Smooth muscle cell (in vitro differentiated cells): ENCODE results near the gene PTN. TPM values are rescaled to one million over a fixed set of nuclear protein-coding genes. Genes with fewer than 3 reads are reported as not detected.

ENCODE experiments used
- DNase-seq: peaks from one replicate; lab custom pipeline; 2025; ENCODE audit not compliant: unreplicated experiment; lab: John Stamatoyannopoulos, UW
- H2AFZ ChIP-seq: fragments of 200-600 bp; sonication (generic); 2 replicates; pipeline ENCODE4 v1.6.0; 2016; ENCODE audit warnings: antibody characterized with exemption, low read depth, mild to moderate bottlenecking
- H3F3A ChIP-seq: fragments of 200-600 bp; sonication (generic); 2 replicates; pipeline ENCODE4 v1.6.0; 2017; ENCODE audit warnings: antibody characterized with exemption, low read depth
- H3K27ac ChIP-seq: fragments of 200-600 bp; sonication (generic); 2 replicates; pipeline ENCODE4 v1.5.1; 2016; ENCODE audit warnings: low read depth, mild to moderate bottlenecking
- H3K27me3 ChIP-seq: fragments of 200-600 bp; sonication (generic); 2 replicates; pipeline ENCODE4 v1.6.1; 2016; ENCODE audit warnings: low read depth, mild to moderate bottlenecking
- H3K36me3 ChIP-seq: fragments of 200-600 bp; sonication (generic); 2 replicates; pipeline ENCODE4 v1.5.1; 2016; ENCODE audit warnings: low read depth
- H3K4me1 ChIP-seq: fragments of 200-600 bp; sonication (generic); 2 replicates; pipeline ENCODE4 v1.5.1; 2016; ENCODE audit warnings: low read depth
- H3K4me2 ChIP-seq: fragments of 200-600 bp; sonication (generic); 2 replicates; pipeline ENCODE4 v1.6.0; 2016; ENCODE audit warnings: mild to moderate bottlenecking
- H3K4me3 ChIP-seq: fragments of 200-600 bp; sonication (generic); 2 replicates; pipeline ENCODE4 v1.5.1; 2016; ENCODE audit warnings: mild to moderate bottlenecking
- H3K79me2 ChIP-seq: fragments of 200-600 bp; sonication (generic); 2 replicates; pipeline ENCODE4 v1.6.0; 2016; ENCODE audit warnings: low read depth, mild to moderate bottlenecking
- H3K9ac ChIP-seq: fragments of 200-600 bp; sonication (generic); 2 replicates; pipeline ENCODE4 v1.6.0; 2016; ENCODE audit warnings: low read depth
- H3K9me3 ChIP-seq: fragments of 200-600 bp; sonication (generic); replicated peaks from 2 replicates; pipeline ENCODE4 v1.5.1; 2016; ENCODE audit warnings: low read depth
- H4K20me1 ChIP-seq: fragments of 200-600 bp; sonication (generic); 2 replicates; pipeline ENCODE4 v1.6.0; 2016; ENCODE audit warnings: low read depth
- CTCF ChIP-seq: fragments of 200-600 bp; sonication (generic); IDR thresholded peaks from 2 replicates; pipeline ENCODE4 v1.5.1; 2017; ENCODE audit warnings: borderline replicate concordance, mild to moderate bottlenecking, antibody characterized with exemption; ENCODE audit not compliant: insufficient read depth, poor library complexity, severe bottlenecking
- WGBS: methylation state at CpG from one replicate; pipeline ENCODE4 v1.1.7; 2016; ENCODE audit warnings: low lambda C conversion rate; 5-methylcytosine and 5-hydroxymethylcytosine counted together
- polyA plus RNA-seq: library from polyadenylated mRNA; unstranded; fragments of >200 nt; fragmentation: Nextera tagmentation; extraction: Ambion mirVana; gene quantifications from 2 replicates; pipeline ENCODE4 v1.2.1, GENCODE V29; 2016
- total RNA-seq: library from RNA; depleted of rRNA; stranded (reverse); fragments of >200 nt; gene quantifications from 2 replicates; pipeline ENCODE4 v1.2.3, GENCODE V29; 2014

Gene PTN
- total and polyA plus RNA-seq, 2 experiments from 2014 or later, result 8.9 to 15.1 TPM

- Histone ChIP-seq H3K27ac (no peak overlapping the region), H3K9ac (no peak overlapping the region), H3K4me3 (no peak overlapping the region), H2AFZ (no peak overlapping the region), H3K4me1 (no peaks in the 10 kb centered on the region), H3K27me3 (no peaks in the 10 kb centered on the region), H3F3A (no peaks in the 10 kb centered on the region), H3K4me2 (no peak overlapping the region), H3K9me3 (no peaks in the 10 kb centered on the region), H4K20me1 (no peaks in the 10 kb centered on the region), H3K79me2 (no peaks in the 10 kb centered on the region), H3K36me3 (no peaks in the 10 kb centered on the region)
- DNase-seq, result no peak
- TF ChIP-seq CTCF, result no peak
Measured at GRCh38 chr7:137206770-137207169, 136.8 kb downstream of the PTN start.

GRCh38 chr7:137204246-137204645 is 139.3 kb downstream of the PTN start:
- H3K4me1 ChIP-seq, result no peaks in the 10 kb centered on the region
- no peak overlapping the region for H3K4me2 ChIP-seq
- no peak overlapping the region for H2AFZ ChIP-seq
- H3K4me3 ChIP-seq, result no peak overlapping the region
- DNase-seq, result no peak
- no peak for TF ChIP-seq CTCF
- no peak overlapping the region for H3K9ac ChIP-seq
- no peaks in the 10 kb centered on the region for H3K27me3 ChIP-seq
- no peaks in the 10 kb centered on the region for H3F3A ChIP-seq
- no peaks in the 10 kb centered on the region for H3K36me3 ChIP-seq
- no peaks in the 10 kb centered on the region for H3K9me3 ChIP-seq
- no peaks in the 10 kb centered on the region for H4K20me1 ChIP-seq
- WGBS, result 83% methylated on average over 4 of the region's 4 CpGs
- H3K27ac ChIP-seq, result no peak overlapping the region
- H3K79me2 ChIP-seq, result no peaks in the 10 kb centered on the region

- Histone ChIP-seq H3K4me2 (no peak overlapping the region), H3K27ac (no peak overlapping the region), H4K20me1 (no peaks in the 10 kb centered on the region), H2AFZ (no peak overlapping the region), H3K27me3 (no peaks in the 10 kb centered on the region), H3K4me3 (no peak overlapping the region), H3K4me1 (no peaks in the 10 kb centered on the region), H3K9me3 (no peaks in the 10 kb centered on the region), H3F3A (no peaks in the 10 kb centered on the region), H3K9ac (no peak overlapping the region), H3K79me2 (no peaks in the 10 kb centered on the region), H3K36me3 (no peaks in the 10 kb centered on the region)
- TF ChIP-seq CTCF, result no peak
- no peak for DNase-seq
- 83% methylated on average over 1 of the region's 1 CpG for WGBS
Measured at GRCh38 chr7:137203351-137203750, 140.2 kb downstream of the PTN start.

- Histone ChIP-seq H3K4me2 (no peak overlapping the region), H3K27ac (no peak overlapping the region), H3K9ac (no peak overlapping the region), H3K9me3 (no peaks in the 10 kb centered on the region), H3K79me2 (no peaks in the 10 kb centered on the region), H3K4me1 (no peaks in the 10 kb centered on the region), H4K20me1 (no peaks in the 10 kb centered on the region), H3K4me3 (no peak overlapping the region), H3K27me3 (no peaks in the 10 kb centered on the region), H3F3A (no peaks in the 10 kb centered on the region), H2AFZ (peak overlapping the region; percentile 57), H3K36me3 (no peaks in the 10 kb centered on the region)
- 88% methylated on average over 1 of the region's 1 CpG for WGBS
- TF ChIP-seq CTCF, result no peak
- DNase-seq, result no peak
Measured at GRCh38 chr7:137196648-137197047, 146.9 kb downstream of the PTN start.
